Activated naive CD8-positive, alpha-beta T cell treated with anti-CD3 and anti-CD28 coated beads, Interleukin-2, amount 10 ng/mL, durations not matched to agents 7 days and 5 days (primary cell): ENCODE results near the gene MAN2C1. TPM values are rescaled to one million over a fixed set of nuclear protein-coding genes. Genes with fewer than 3 reads are reported as not detected.
"Not testable (repeated sequence)": the region's sequence is repeated elsewhere in the genome, so short reads cannot be mapped to it uniquely, and the experiment has no call there.

Experiments
- ATAC-seq: fragments of 150-1000 bp; cut with Tn5 transposase; one replicate; pipeline ENCODE4 v1.10.0; 2021; ENCODE audit warnings: low read depth, moderate library complexity
- POLR2A ChIA-PET: fragments of 350-600 bp; sonication (Branson Sonifier 250); formaldehyde crosslinking; loops from one replicate; lab custom pipeline; 2021; ENCODE audit warnings: antibody characterized with exemption; lab: Charles Lee
- DNase-seq: peaks from one replicate; pipeline ENCODE4 v3.0.0; 2021
- H3K27ac Mint-ChIP-seq: one replicate; pipeline ENCODE4 v1.8.0; 2022; ENCODE audit warnings: mild to moderate bottlenecking, mixed read lengths
- H3K27me3 Mint-ChIP-seq: one replicate; pipeline ENCODE4 v1.8.0; 2022; ENCODE audit warnings: mild to moderate bottlenecking, moderate library complexity, mixed read lengths
- H3K36me3 Mint-ChIP-seq: one replicate; pipeline ENCODE4 v1.8.0; 2021; ENCODE audit warnings: mild to moderate bottlenecking, mixed read lengths
- H3K4me1 Mint-ChIP-seq: one replicate; pipeline ENCODE4 v1.8.0; 2021; ENCODE audit warnings: mixed read lengths
- H3K4me3 Mint-ChIP-seq: one replicate; pipeline ENCODE4 v1.8.0; 2022; ENCODE audit warnings: mild to moderate bottlenecking, moderate library complexity, mixed read lengths
- H3K9me3 Mint-ChIP-seq: one replicate; pipeline ENCODE4 v1.8.0; 2021; ENCODE audit warnings: mixed read lengths
- total RNA-seq, 2 experiments: library from RNA; stranded (reverse); gene quantifications; one replicate each; pipeline ENCODE4 v1.2.3, GENCODE V29; 2021

Gene MAN2C1
- total RNA-seq, 2 experiments from 2014 or later, result 232 to 235 TPM

GRCh38 chr15:75348562-75349350 lies 19.7 kb downstream of the MAN2C1 start:
- H3K27ac Mint-ChIP-seq, result peak overlapping the region; percentile 99
- peak overlapping the region; percentile 50 for H3K4me3 Mint-ChIP-seq
- DNase-seq, result no peak
- ATAC-seq, result no peak
- H3K27me3 Mint-ChIP-seq, result peaks cover 18% of the 10 kb centered on the region
- peaks cover 17% of the 10 kb centered on the region for H3K4me1 Mint-ChIP-seq
- peaks cover 16% of the 10 kb centered on the region for H3K9me3 Mint-ChIP-seq
- peaks cover 38% of the 10 kb centered on the region for H3K36me3 Mint-ChIP-seq
- POLR2A ChIA-PET, result interaction anchor here (1.2 to 2.9 kb wide), 2 partner anchors 19 to 299 kb away, joined by 3 to 10 read pairs; partner anchors contain the start of genes MAN2C1 and SNX33

GRCh38 chr15:75348034-75348561 lies 20.3 kb downstream of the MAN2C1 start:
- Mint-ChIP-seq H3K27me3 (peaks cover 18% of the 10 kb centered on the region), H3K27ac (peak overlapping the region; percentile 56), H3K4me3 (peak overlapping the region; percentile 70), H3K36me3 (peaks cover 35% of the 10 kb centered on the region), H3K9me3 (peaks cover 16% of the 10 kb centered on the region), H3K4me1 (peaks cover 17% of the 10 kb centered on the region)
- ATAC-seq (no peak), DNase-seq (no peak)
- POLR2A ChIA-PET, result interaction anchor here (1.2 to 2.9 kb wide), 3 partner anchors 20 to 300 kb away, joined by 3 to 10 read pairs (median 6); partner anchors contain the start of genes MAN2C1 and SNX33

GRCh38 chr15:75347222-75348033 lies 21.0 kb downstream of the MAN2C1 start:
- H3K27ac Mint-ChIP-seq, result peak overlapping the region; percentile 73
- POLR2A ChIA-PET, result interaction anchor here (0.9 to 2.9 kb wide), 4 partner anchors 11 to 300 kb away, joined by 3 to 10 read pairs (median 5); partner anchors contain the start of genes COMMD4, MAN2C1 and SNX33
- H3K9me3 Mint-ChIP-seq, result peaks cover 16% of the 10 kb centered on the region
- peak; percentile 57 for DNase-seq
- peaks cover 32% of the 10 kb centered on the region for H3K36me3 Mint-ChIP-seq
- peak overlapping the region; percentile 70 for H3K4me3 Mint-ChIP-seq
- peaks cover 17% of the 10 kb centered on the region for H3K4me1 Mint-ChIP-seq
- peak; percentile 42 for ATAC-seq
- H3K27me3 Mint-ChIP-seq, result peaks cover 18% of the 10 kb centered on the region

GRCh38 chr15:75346796-75347221 lies 21.6 kb downstream of the MAN2C1 start, which contains the start of gene NEIL1:
Gene NEIL1, plus strand, starts transcription at chr15:75347039. Its CDS starts 1,867 bp downstream, at chr15:75348906.
- ATAC-seq (no peak), DNase-seq (no peak)
- Mint-ChIP-seq H3K36me3 (peaks cover 27% of the 10 kb centered on the region), H3K4me3 (peak within 1 kb of the TSS; percentile 70), H3K9me3 (peaks cover 16% of the 10 kb centered on the region), H3K27ac (peak within 1 kb of the TSS; percentile 73), H3K4me1 (peaks cover 17% of the 10 kb centered on the region), H3K27me3 (peaks cover 18% of the 10 kb centered on the region)
- POLR2A ChIA-PET, result interaction anchor here (0.9 to 1.7 kb wide), 2 partner anchors 10 to 107 kb away, joined by 4 to 6 read pairs; partner anchors contain the start of gene COMMD4

- H3K4me1 Mint-ChIP-seq, H3K9me3 Mint-ChIP-seq, H3K27ac Mint-ChIP-seq, ATAC-seq, DNase-seq, H3K4me3 Mint-ChIP-seq: not testable (repeated sequence)
- H3K36me3 Mint-ChIP-seq, result peaks cover 18% of the 10 kb centered on the region
- H3K27me3 Mint-ChIP-seq, result peaks cover 18% of the 10 kb centered on the region
- POLR2A ChIA-PET, result interaction anchor here (1.3 kb wide), 1 partner anchor 24 kb away, joined by 4 read pairs; the partner anchor contains the start of gene MAN2C1
Measured at GRCh38 chr15:75343953-75344352, 24.5 kb downstream of the MAN2C1 start.

- peaks cover 17% of the 10 kb centered on the region for H3K27me3 Mint-ChIP-seq
- POLR2A ChIA-PET, result no interaction called here
- ATAC-seq (no peak), DNase-seq (no peak)
- peaks cover 6% of the 10 kb centered on the region for H3K4me1 Mint-ChIP-seq
- no peak overlapping the region for H3K27ac Mint-ChIP-seq
- H3K9me3 Mint-ChIP-seq, result peaks cover 3% of the 10 kb centered on the region
- H3K4me3 Mint-ChIP-seq, result no peak overlapping the region
- H3K36me3 Mint-ChIP-seq, result peaks cover 16% of the 10 kb centered on the region
Measured at GRCh38 chr15:75342221-75342620, 26.2 kb downstream of the MAN2C1 start.

- ATAC-seq (no peak), DNase-seq (no peak)
- Mint-ChIP-seq H3K4me1 (peaks cover 17% of the 10 kb centered on the region), H3K9me3 (no peaks in the 10 kb centered on the region), H3K36me3 (peaks cover 13% of the 10 kb centered on the region), H3K4me3 (no peak overlapping the region), H3K27me3 (no peaks in the 10 kb centered on the region), H3K27ac (no peak overlapping the region)
- POLR2A ChIA-PET, result interaction anchor here (1.2 kb wide), 1 partner anchor 28 kb away, joined by 4 read pairs; no protein-coding TSS in a partner anchor
Measured at GRCh38 chr15:75339531-75340240, 28.7 kb downstream of the MAN2C1 start.

- Mint-ChIP-seq H3K4me1 (peaks cover 17% of the 10 kb centered on the region), H3K36me3 (peaks cover 13% of the 10 kb centered on the region), H3K9me3 (no peaks in the 10 kb centered on the region), H3K27me3 (no peaks in the 10 kb centered on the region), H3K4me3 (no peak overlapping the region), H3K27ac (no peak overlapping the region)
- no peak for DNase-seq
- no peak for ATAC-seq
- POLR2A ChIA-PET, result no interaction called here
Measured at GRCh38 chr15:75338661-75339240, 29.7 kb downstream of the MAN2C1 start.

- POLR2A ChIA-PET, result interaction anchor here (1.6 to 1.7 kb wide), 3 partner anchors 11 to 116 kb away, joined by 4 to 7 read pairs (median 4); partner anchors contain the start of genes MAN2C1, NEIL1 and SIN3A
- peaks cover 3% of the 10 kb centered on the region for H3K27me3 Mint-ChIP-seq
- peak within 1 kb of the TSS; percentile 96 for H3K4me3 Mint-ChIP-seq
- H3K27ac Mint-ChIP-seq, result peak within 1 kb of the TSS; percentile 96
- H3K36me3 Mint-ChIP-seq, result peaks cover 6% of the 10 kb centered on the region
- DNase-seq, result peak; percentile 86
- no peaks in the 10 kb centered on the region for H3K9me3 Mint-ChIP-seq
- peak; percentile 77 for ATAC-seq
- H3K4me1 Mint-ChIP-seq, result peaks cover 17% of the 10 kb centered on the region
Measured at GRCh38 chr15:75335705-75336355, 32.6 kb downstream of the MAN2C1 start, which contains the start of gene COMMD4. Gene COMMD4, plus strand, starts transcription at chr15:75336063. Its CDS starts 27 bp downstream, at chr15:75336090.

GRCh38 chr15:75335313-75335704 lies 33.1 kb downstream of the MAN2C1 start:
- H3K4me3 Mint-ChIP-seq, result peak overlapping the region; percentile 96
- peaks cover 3% of the 10 kb centered on the region for H3K27me3 Mint-ChIP-seq
- no peaks in the 10 kb centered on the region for H3K9me3 Mint-ChIP-seq
- H3K4me1 Mint-ChIP-seq, result peaks cover 17% of the 10 kb centered on the region
- DNase-seq (no peak), ATAC-seq (no peak)
- H3K36me3 Mint-ChIP-seq, result peaks cover 6% of the 10 kb centered on the region
- POLR2A ChIA-PET, result interaction anchor here (1.7 kb wide), 1 partner anchor 116 kb away, joined by 7 read pairs; the partner anchor contains the start of gene SIN3A
- peak overlapping the region; percentile 96 for H3K27ac Mint-ChIP-seq

GRCh38 chr15:75333654-75334419 lies 34.6 kb downstream of the MAN2C1 start:
- H3K4me3 Mint-ChIP-seq, H3K36me3 Mint-ChIP-seq, H3K9me3 Mint-ChIP-seq, H3K27me3 Mint-ChIP-seq, DNase-seq, ATAC-seq, H3K27ac Mint-ChIP-seq: not testable (repeated sequence)
- H3K4me1 Mint-ChIP-seq, result peaks cover 17% of the 10 kb centered on the region
- POLR2A ChIA-PET, result interaction anchor here (0.7 kb wide), 1 partner anchor 854 kb away, joined by 3 read pairs; no protein-coding TSS in a partner anchor
